Activated CD4-positive, alpha-beta T cell treated with anti-CD3 and anti-CD28 coated beads for 4 hours (primary cell): Measurements from ENCODE around the gene PPME1.

Experiments
- DNase-seq, 2 donors: peaks; one replicate each; pipeline ENCODE4 v3.0.0-alpha.2; 2020

Gene PPME1

DNA sequence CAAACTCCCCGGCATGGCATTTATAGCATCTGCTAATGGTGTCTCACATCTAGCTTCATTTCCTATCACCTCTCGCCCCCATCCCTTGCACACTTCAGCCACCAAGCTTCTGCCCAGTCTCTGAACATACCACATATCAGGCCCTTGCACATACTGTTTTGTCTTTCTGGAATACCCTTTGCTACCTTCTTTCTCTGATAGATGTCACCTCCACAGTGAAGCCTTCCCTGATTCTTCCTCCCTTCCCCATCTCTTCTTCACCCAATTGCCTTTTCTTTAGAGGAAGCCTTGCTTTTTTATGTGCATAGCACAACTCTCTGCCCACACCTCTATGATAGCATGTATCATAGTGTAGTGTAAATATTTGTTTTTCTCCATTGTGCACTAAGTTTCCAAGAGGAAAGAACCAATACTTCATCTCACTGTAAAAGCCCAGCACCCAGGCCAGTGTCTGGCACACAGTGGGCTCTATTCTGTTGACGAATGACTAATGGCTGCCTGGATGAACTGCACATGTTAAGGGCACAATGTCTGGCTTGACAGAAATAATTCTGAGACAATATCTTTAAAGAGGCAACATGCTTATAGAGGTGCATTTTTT lies 112.6 kb downstream of the PPME1 start:
- no peak for DNase-seq

DNA sequence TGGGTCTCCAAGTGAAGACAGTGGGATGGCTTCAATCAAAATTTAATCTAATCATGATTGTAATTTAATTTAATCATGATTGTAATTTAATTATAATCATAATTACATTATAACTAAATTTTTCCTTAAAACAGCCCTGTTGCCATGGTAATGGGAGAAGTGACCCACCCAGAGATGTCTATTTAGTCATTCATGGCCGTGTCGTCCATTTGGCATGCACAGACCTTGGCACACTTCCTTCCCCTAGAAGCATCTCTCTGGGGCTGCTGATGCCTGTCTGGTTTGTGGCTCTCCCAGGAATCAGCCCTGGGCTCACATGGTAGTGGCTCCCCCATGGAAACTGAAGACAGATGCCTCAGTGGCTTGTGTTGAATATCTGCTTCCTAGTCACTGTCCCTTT lies 113.4 kb downstream of the PPME1 start:
- no peak for DNase-seq

DNA sequence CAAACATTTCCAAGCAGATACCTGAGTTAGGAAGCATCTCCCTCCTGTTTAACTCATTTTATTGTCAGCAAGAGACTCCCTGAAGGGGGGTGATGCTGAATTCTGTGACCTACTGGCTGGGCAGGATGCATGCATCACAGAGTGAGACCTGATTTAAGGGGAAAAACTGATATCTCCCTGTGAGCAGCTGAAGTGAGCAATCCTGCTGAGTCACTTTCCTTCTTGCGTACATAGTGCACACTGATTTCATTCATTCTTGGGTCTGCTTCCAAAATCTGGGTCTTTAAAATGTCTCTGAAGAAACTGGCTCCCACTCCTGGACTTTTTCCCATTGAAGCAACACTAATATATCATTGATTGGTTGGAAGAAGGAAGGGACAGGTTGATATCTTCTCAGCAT lies 117.1 kb downstream of the PPME1 start:
- DNase-seq, result no peak

DNA sequence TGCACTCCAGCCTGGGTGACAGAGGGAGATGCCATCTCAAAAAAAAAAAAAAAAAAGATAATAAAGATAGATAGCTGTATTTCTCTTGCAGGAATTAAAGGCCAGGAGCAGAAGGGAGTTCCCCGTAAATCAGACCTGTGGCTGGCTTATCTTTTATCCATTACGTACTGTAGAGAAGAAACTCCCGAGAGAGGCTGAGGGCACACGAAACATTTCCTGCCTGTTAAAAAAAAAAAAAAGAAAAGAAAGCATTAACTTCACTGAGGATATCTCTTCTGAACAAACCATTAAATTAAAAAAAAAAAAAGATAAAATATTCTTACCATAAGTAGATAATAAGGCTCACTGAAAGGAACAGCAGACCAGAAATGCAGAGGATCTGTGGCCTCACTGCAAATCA lies 117.8 kb downstream of the PPME1 start:
- DNase-seq, result no peak

GRCh38 chr11:74297484-74297883 lies 126.4 kb downstream of the PPME1 start:
- DNase-seq, result no peak

DNA sequence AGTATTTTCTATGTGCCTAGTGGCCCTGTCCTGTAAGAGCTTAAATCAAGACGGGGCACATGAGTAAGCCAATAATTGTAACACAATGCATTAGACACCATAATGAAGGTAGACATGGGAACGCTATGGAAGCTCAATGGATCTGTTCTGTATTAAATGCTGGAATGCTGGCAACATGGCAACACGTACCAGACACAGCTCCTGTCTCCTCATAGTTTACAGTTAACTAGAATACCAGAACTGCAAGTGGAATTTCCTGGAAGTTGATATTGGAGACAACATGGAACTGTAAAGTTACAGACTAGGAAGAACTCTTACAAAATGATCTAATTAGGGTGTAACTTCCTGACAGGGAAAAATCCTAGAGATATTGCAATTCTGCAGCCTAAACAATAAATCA lies 127.9 kb downstream of the PPME1 start:
- DNase-seq, result no peak
